CD4-positive, CD25-positive, alpha-beta regulatory T cell (primary cell): ENCODE data around the gene SLC25A6. TPM values are rescaled to one million over a fixed set of nuclear protein-coding genes. Genes with fewer than 3 reads are reported as not detected.
A peak's percentile ranks its signal among the peaks of the same experiment; 100 is the strongest.
"Not testable (repeated sequence)": the region's sequence is repeated elsewhere in the genome, so short reads cannot be mapped to it uniquely, and the experiment has no call there.

Experiments
- ATAC-seq, 2 donors: fragments of 150-1000 bp; cut with Tn5 transposase; one replicate each; pipeline ENCODE4 v1.10.0; 2021; ENCODE audit warnings: low read depth in 2 of 2, moderate number of reproducible peaks in 2 of 2, moderate library complexity in 1 of 2
- DNase-seq, 3 donors: peaks; one replicate each; pipeline versions ENCODE4 v3.0.0 to v3.0.0-alpha.2; 2012 to 2022; ENCODE audit warnings: mixed read lengths in 1 of 3
- H3K27ac ChIP-seq: one replicate; pipeline ENCODE4 v1.7.0; 2013; ENCODE audit warnings: mild to moderate bottlenecking, low read length; ENCODE audit not compliant: insufficient read depth, poor library complexity, severe bottlenecking
- H3K27me3 ChIP-seq: one replicate; pipeline ENCODE4 v1.7.0; 2013; ENCODE audit warnings: low read length; ENCODE audit not compliant: control insufficient read depth, insufficient read depth
- H3K36me3 ChIP-seq: one replicate; pipeline ENCODE4 v1.7.0; 2013; ENCODE audit warnings: mild to moderate bottlenecking, low read length, moderate library complexity; ENCODE audit not compliant: control insufficient read depth, insufficient read depth
- H3K4me1 ChIP-seq: 2 replicates; pipeline ENCODE4 v1.7.0; 2013; ENCODE audit warnings: mild to moderate bottlenecking, low read length; ENCODE audit not compliant: insufficient read depth, control insufficient read depth, poor library complexity, severe bottlenecking
- H3K4me3 ChIP-seq: one replicate; pipeline ENCODE4 v1.7.0; 2013; ENCODE audit warnings: low read depth, mild to moderate bottlenecking, low read length, moderate library complexity
- H3K9me3 ChIP-seq, 2 experiments: 1 replicate in 1 of 2; 2 replicates in 1 of 2; pipeline ENCODE4 v1.7.0; 2013; ENCODE audit warnings: low read length in 2 of 2, mild to moderate bottlenecking in 1 of 2, moderate library complexity in 1 of 2; ENCODE audit not compliant: control insufficient read depth in 2 of 2
- H3K27ac Mint-ChIP-seq, 3 donors: one replicate each; pipeline ENCODE4 v1.8.0; 2020 to 2022; ENCODE audit warnings: mild to moderate bottlenecking in 3 of 3, mixed read lengths in 3 of 3, moderate library complexity in 2 of 3
- H3K27me3 Mint-ChIP-seq: one replicate; pipeline ENCODE4 v1.8.0; 2022; ENCODE audit warnings: mild to moderate bottlenecking, mixed read lengths
- H3K36me3 Mint-ChIP-seq: one replicate; pipeline ENCODE4 v1.8.0; 2020; ENCODE audit warnings: mixed read lengths
- H3K4me1 Mint-ChIP-seq, 4 donors: one replicate each; pipeline ENCODE4 v1.8.0; 2020 to 2022; ENCODE audit warnings: mixed read lengths in 4 of 4, mild to moderate bottlenecking in 1 of 4
- H3K4me3 Mint-ChIP-seq, 4 donors: one replicate each; pipeline ENCODE4 v1.8.0; 2020 to 2022; ENCODE audit warnings: mild to moderate bottlenecking in 4 of 4, mixed read lengths in 4 of 4, moderate library complexity in 3 of 4
- H3K9me3 Mint-ChIP-seq, 7 donors: one replicate each; pipeline ENCODE4 v1.8.0; 2020 to 2022; ENCODE audit warnings: mixed read lengths in 7 of 7, mild to moderate bottlenecking in 3 of 7, moderate library complexity in 2 of 7
- polyA plus RNA-seq, 4 donors: library from polyadenylated mRNA; unstranded; fragments of 300-500 nt; fragmentation: Illumina TruSeq; gene quantifications; one replicate each; pipeline ENCODE4 v1.2.3, GENCODE V29; 2021
- total RNA-seq: library from RNA; stranded (reverse); gene quantifications from one replicate; pipeline ENCODE4 v1.2.3, GENCODE V29; 2022

SLC25A6 gene
- total and polyA plus RNA-seq, 5 donors from 2014 or later, result 277 to 535 (median 472) TPM

GRCh38 chrX:1368385-1368698 is 23.6 kb downstream of the SLC25A6 start:
- no peaks in the 10 kb centered on the region for H3K9me3 ChIP-seq
- no peak overlapping the region for H3K27ac ChIP-seq
- peaks cover 0 to 1% (median 0%) of the 10 kb centered on the region in 7 donors for H3K9me3 Mint-ChIP-seq
- no peaks in the 10 kb centered on the region for H3K4me1 ChIP-seq
- DNase-seq (no peak), ATAC-seq (no peak)
- no peaks in the 10 kb centered on the region for H3K27me3 Mint-ChIP-seq
- no peaks in the 10 kb centered on the region for H3K4me1 Mint-ChIP-seq
- H3K36me3 Mint-ChIP-seq, result no peaks in the 10 kb centered on the region
- H3K4me3 ChIP-seq, result no peak overlapping the region
- H3K27me3 ChIP-seq, result no peaks in the 10 kb centered on the region
- H3K36me3 ChIP-seq, result no peaks in the 10 kb centered on the region
- H3K4me3 Mint-ChIP-seq, result no peak overlapping the region
- peak overlapping the region in 1 of 3 donors; percentile 25 for H3K27ac Mint-ChIP-seq

- H3K4me3 ChIP-seq, H3K4me1 ChIP-seq, DNase-seq, H3K27me3 ChIP-seq, H3K27ac Mint-ChIP-seq, H3K4me3 Mint-ChIP-seq, H3K27me3 Mint-ChIP-seq, H3K9me3 Mint-ChIP-seq, H3K4me1 Mint-ChIP-seq, H3K36me3 ChIP-seq, H3K9me3 ChIP-seq, H3K36me3 Mint-ChIP-seq, H3K27ac ChIP-seq, ATAC-seq: not testable (repeated sequence)
Observed at GRCh38 chrX:1366363-1366762, 25.6 kb downstream of the SLC25A6 start.

- no peak for ATAC-seq
- Histone ChIP-seq H3K36me3 (peaks cover 4% of the 10 kb centered on the region), H3K4me1 (no peaks in the 10 kb centered on the region), H3K27me3 (no peaks in the 10 kb centered on the region), H3K9me3 (peaks cover 0 to 4% of the 10 kb centered on the region in 2 experiments), H3K27ac (no peak overlapping the region), H3K4me3 (no peak overlapping the region)
- DNase-seq, result no peak
- peaks cover 0 to 7% (median 0%) of the 10 kb centered on the region in 4 donors for H3K4me1 Mint-ChIP-seq
- no peak overlapping the region for H3K4me3 Mint-ChIP-seq
- H3K27me3 Mint-ChIP-seq, result no peaks in the 10 kb centered on the region
- H3K9me3 Mint-ChIP-seq, result peaks cover 0 to 5% (median 0%) of the 10 kb centered on the region in 7 donors
- H3K27ac Mint-ChIP-seq, result peak overlapping the region; percentile 10 to 77 (median 64)
- peaks cover 24% of the 10 kb centered on the region for H3K36me3 Mint-ChIP-seq
Observed at GRCh38 chrX:1361910-1362309, 30.0 kb downstream of the SLC25A6 start.

DNA sequence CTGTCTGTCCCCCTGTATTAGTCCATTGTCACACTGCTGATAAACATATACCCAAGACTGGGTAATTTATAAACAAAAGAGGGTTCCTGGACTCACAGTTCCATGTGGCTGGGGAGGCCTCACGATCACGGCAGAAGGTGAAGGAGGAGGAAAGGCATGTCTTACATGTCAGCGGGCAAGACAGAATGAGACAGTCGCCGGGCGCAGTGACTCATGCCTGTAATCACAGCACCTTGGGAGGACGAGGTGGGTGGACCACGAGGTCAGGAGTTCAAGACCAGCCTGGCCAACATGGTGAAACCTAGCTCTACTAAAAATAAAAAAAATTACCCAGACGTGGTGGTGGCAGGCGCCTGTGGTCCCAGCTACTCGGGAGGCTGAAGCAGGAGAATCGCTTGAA is 30.6 kb downstream of the SLC25A6 start:
- Histone ChIP-seq H3K36me3 (peaks cover 4% of the 10 kb centered on the region), H3K27me3 (no peaks in the 10 kb centered on the region), H3K4me3 (no peak overlapping the region), H3K9me3 (peaks cover 0 to 4% of the 10 kb centered on the region in 2 experiments), H3K4me1 (no peaks in the 10 kb centered on the region), H3K27ac (no peak overlapping the region)
- Mint-ChIP-seq H3K36me3 (peaks cover 24% of the 10 kb centered on the region), H3K4me1 (peaks cover 0 to 7% (median 0%) of the 10 kb centered on the region in 4 donors), H3K27ac (no peak overlapping the region), H3K27me3 (no peaks in the 10 kb centered on the region), H3K4me3 (no peak overlapping the region), H3K9me3 (peaks cover 0 to 5% (median 0%) of the 10 kb centered on the region in 7 donors)
- DNase-seq, result no peak
- ATAC-seq, result no peak

DNA sequence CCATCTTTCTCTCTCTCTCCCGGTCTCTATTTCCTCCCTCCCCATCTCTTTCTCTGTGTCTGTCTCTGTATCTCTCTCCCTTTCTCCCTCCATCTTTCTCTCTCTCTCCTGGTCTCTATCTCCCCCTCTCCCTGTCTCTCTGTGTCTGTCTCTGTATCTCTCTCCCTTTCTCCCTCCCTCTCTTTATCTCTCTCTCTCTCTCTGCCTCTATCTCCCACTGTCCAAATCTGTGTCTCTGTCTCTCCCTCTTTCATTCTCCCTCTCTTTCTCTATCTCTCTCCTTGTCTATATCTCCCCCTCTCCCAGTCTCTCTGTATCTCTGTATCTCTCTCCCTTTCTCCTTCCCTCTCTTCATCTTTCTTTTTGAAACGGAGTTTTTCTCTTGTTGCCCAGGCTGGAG is 31.7 kb downstream of the SLC25A6 start:
- Histone ChIP-seq H3K4me3 (no peak overlapping the region), H3K4me1 (no peaks in the 10 kb centered on the region), H3K9me3 (peaks cover 0 to 4% of the 10 kb centered on the region in 2 experiments), H3K27me3 (no peaks in the 10 kb centered on the region), H3K36me3 (peaks cover 4% of the 10 kb centered on the region), H3K27ac (no peak overlapping the region)
- H3K27ac Mint-ChIP-seq, result peak overlapping the region in 1 of 3 donors; percentile 0
- H3K4me3 Mint-ChIP-seq, result no peak overlapping the region
- DNase-seq (no peak), ATAC-seq (no peak)
- peaks cover 0 to 5% (median 0%) of the 10 kb centered on the region in 7 donors for H3K9me3 Mint-ChIP-seq
- H3K36me3 Mint-ChIP-seq, result peaks cover 24% of the 10 kb centered on the region
- H3K27me3 Mint-ChIP-seq, result no peaks in the 10 kb centered on the region
- peaks cover 0 to 7% (median 0%) of the 10 kb centered on the region in 4 donors for H3K4me1 Mint-ChIP-seq

- H3K4me1 ChIP-seq, result no peaks in the 10 kb centered on the region
- Mint-ChIP-seq H3K4me1 (peaks cover 0 to 7% (median 0%) of the 10 kb centered on the region in 4 donors), H3K27ac (peak overlapping the region in 2 of 3 donors; percentile 38 to 55), H3K27me3 (no peaks in the 10 kb centered on the region), H3K4me3 (no peak overlapping the region), H3K9me3 (peaks cover 0 to 5% (median 0%) of the 10 kb centered on the region in 7 donors), H3K36me3 (peaks cover 24% of the 10 kb centered on the region)
- ATAC-seq, result no peak
- peaks cover 0 to 4% of the 10 kb centered on the region in 2 experiments for H3K9me3 ChIP-seq
- peaks cover 4% of the 10 kb centered on the region for H3K36me3 ChIP-seq
- no peak overlapping the region for H3K27ac ChIP-seq
- no peak overlapping the region for H3K4me3 ChIP-seq
- H3K27me3 ChIP-seq, result no peaks in the 10 kb centered on the region
- no peak for DNase-seq
Observed at GRCh38 chrX:1359477-1359873, 32.4 kb downstream of the SLC25A6 start.

- no peaks in the 10 kb centered on the region for H3K27me3 ChIP-seq
- H3K9me3 Mint-ChIP-seq, result peaks cover 0 to 5% (median 0%) of the 10 kb centered on the region in 7 donors
- DNase-seq, result no peak
- no peak overlapping the region for H3K27ac ChIP-seq
- H3K4me3 ChIP-seq, result no peak overlapping the region
- ATAC-seq, result no peak
- no peaks in the 10 kb centered on the region for H3K4me1 ChIP-seq
- H3K27me3 Mint-ChIP-seq, result no peaks in the 10 kb centered on the region
- no peak overlapping the region for H3K4me3 Mint-ChIP-seq
- H3K4me1 Mint-ChIP-seq, result peaks cover 0 to 9% (median 1%) of the 10 kb centered on the region in 4 donors
- no peak overlapping the region for H3K27ac Mint-ChIP-seq
- peaks cover 0 to 4% of the 10 kb centered on the region in 2 experiments for H3K9me3 ChIP-seq
- H3K36me3 Mint-ChIP-seq, result peaks cover 24% of the 10 kb centered on the region
- H3K36me3 ChIP-seq, result peaks cover 4% of the 10 kb centered on the region
Observed at GRCh38 chrX:1358793-1359476, 33.0 kb downstream of the SLC25A6 start.

GRCh38 chrX:1357993-1358392 is 33.9 kb downstream of the SLC25A6 start:
- Histone ChIP-seq H3K4me3 (no peak overlapping the region), H3K36me3 (peaks cover 4% of the 10 kb centered on the region), H3K4me1 (no peaks in the 10 kb centered on the region), H3K27ac (no peak overlapping the region), H3K27me3 (no peaks in the 10 kb centered on the region), H3K9me3 (peaks cover 0 to 4% of the 10 kb centered on the region in 2 experiments)
- Mint-ChIP-seq H3K4me1 (peaks cover 0 to 9% (median 1%) of the 10 kb centered on the region in 4 donors), H3K27ac (no peak overlapping the region), H3K9me3 (peaks cover 0 to 5% (median 0%) of the 10 kb centered on the region in 7 donors), H3K27me3 (no peaks in the 10 kb centered on the region), H3K36me3 (peaks cover 24% of the 10 kb centered on the region), H3K4me3 (no peak overlapping the region)
- DNase-seq, result no peak
- ATAC-seq, result no peak
